PFSK-1 (cell line): Measurements from ENCODE around the gene ENG.

Source experiments
- FOXP2 ChIP-seq: optimal IDR thresholded peaks from 2 replicates; pipeline ENCODE3; 2011; ENCODE audit warnings: borderline replicate concordance, control low read depth, inconsistent platforms; ENCODE audit not compliant: insufficient read depth; ENCODE audit errors: extremely low read length, extremely low read depth
- POLR2AphosphoS5 ChIP-seq: IDR thresholded peaks from 2 replicates; pipeline ENCODE4 v1.6.1; 2012; ENCODE audit warnings: low read depth, mild to moderate bottlenecking, control low read depth, low read length, moderate library complexity
- SIN3A ChIP-seq: IDR thresholded peaks from 2 replicates; pipeline ENCODE4 v1.6.1; 2012; ENCODE audit warnings: mild to moderate bottlenecking, low read length, moderate library complexity, borderline replicate concordance; ENCODE audit not compliant: insufficient read depth
- TAF1 ChIP-seq: IDR thresholded peaks from 2 replicates; pipeline ENCODE4 v1.6.1; 2012; ENCODE audit warnings: low read length, control low read depth, borderline replicate concordance; ENCODE audit not compliant: insufficient read depth
- TF ChIP-seq, protein P1 (sequence below), 2 experiments: IDR thresholded peaks; 2 replicates each; pipeline versions ENCODE4 v1.6.1 to v1.8.0; 2011 to 2012; ENCODE audit warnings: low read depth in 2 of 2, low read length in 2 of 2, control low read depth in 1 of 2, inconsistent platforms in 1 of 2, mild to moderate bottlenecking in 1 of 2, moderate library complexity in 1 of 2; ENCODE audit not compliant: insufficient read depth in 1 of 2

DNA sequence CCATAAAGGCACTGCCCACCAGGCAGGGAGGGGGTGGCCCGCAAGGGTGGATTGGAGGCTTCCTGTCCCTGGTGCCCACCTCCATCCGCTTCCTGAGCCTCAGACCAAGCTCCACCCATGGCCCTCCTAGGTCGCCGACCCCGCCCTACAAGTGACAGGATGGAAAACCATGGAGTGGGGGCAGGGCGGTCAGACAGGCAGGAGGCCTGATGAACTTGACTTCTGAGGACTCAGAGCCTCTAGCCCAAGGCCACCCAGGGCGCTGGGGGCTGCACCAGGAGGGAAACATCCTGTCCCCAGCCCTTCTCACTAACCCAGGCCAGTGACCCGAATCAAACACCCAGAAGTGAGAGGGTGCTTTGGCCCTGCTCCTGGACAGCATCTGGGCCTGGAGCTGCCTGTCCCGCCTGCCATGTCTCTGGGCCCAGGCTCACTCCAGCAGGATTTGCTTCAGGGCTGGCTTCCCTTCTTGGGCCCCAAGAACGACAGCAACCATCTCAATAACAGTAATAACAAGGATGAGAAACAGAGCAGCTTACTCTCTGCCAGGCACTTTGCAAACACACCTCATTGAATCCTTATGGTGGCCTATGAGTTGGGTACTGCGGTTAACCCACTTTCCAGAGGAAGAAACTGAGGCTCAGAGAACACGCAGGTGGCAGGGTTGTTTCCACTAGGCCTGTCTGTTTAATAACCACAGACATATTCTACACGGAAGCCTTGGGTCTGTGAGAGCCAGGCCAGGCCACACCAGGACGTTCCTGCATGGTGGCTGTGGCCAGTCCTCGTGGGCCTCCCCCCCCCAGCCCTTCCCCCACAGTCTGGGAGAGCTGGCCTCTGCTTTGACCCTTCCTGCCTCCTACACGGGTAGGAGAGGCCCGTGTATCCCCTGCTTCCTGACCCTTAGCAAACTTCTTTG, 49.4 kb upstream of the ENG start:
- TF ChIP-seq, protein P1, sequence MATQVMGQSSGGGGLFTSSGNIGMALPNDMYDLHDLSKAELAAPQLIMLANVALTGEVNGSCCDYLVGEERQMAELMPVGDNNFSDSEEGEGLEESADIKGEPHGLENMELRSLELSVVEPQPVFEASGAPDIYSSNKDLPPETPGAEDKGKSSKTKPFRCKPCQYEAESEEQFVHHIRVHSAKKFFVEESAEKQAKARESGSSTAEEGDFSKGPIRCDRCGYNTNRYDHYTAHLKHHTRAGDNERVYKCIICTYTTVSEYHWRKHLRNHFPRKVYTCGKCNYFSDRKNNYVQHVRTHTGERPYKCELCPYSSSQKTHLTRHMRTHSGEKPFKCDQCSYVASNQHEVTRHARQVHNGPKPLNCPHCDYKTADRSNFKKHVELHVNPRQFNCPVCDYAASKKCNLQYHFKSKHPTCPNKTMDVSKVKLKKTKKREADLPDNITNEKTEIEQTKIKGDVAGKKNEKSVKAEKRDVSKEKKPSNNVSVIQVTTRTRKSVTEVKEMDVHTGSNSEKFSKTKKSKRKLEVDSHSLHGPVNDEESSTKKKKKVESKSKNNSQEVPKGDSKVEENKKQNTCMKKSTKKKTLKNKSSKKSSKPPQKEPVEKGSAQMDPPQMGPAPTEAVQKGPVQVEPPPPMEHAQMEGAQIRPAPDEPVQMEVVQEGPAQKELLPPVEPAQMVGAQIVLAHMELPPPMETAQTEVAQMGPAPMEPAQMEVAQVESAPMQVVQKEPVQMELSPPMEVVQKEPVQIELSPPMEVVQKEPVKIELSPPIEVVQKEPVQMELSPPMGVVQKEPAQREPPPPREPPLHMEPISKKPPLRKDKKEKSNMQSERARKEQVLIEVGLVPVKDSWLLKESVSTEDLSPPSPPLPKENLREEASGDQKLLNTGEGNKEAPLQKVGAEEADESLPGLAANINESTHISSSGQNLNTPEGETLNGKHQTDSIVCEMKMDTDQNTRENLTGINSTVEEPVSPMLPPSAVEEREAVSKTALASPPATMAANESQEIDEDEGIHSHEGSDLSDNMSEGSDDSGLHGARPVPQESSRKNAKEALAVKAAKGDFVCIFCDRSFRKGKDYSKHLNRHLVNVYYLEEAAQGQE (IDR thresholded peaks at IDR 0.05; ENCODE audit: insufficient read depth in 1 of 2, low read depth in 2 of 2, low read length in 2 of 2): no peak
- TF ChIP-seq SIN3A (no peak), TAF1 (no peak), FOXP2 (no peak), POLR2AphosphoS5 (no peak)
